H9 (cell line): ENCODE measurements around the gene IRF2BP1. TPM values are rescaled to one million over a fixed set of nuclear protein-coding genes. Genes with fewer than 3 reads are reported as not detected.

Source experiments
- DNase-seq: peaks from one replicate; pipeline ENCODE4 v3.0.0-alpha.2; 2017
- H2AFZ ChIP-seq: one replicate; pipeline ENCODE4 v1.6.1; 2013; ENCODE audit warnings: mild to moderate bottlenecking, low read length, control low read depth, moderate library complexity
- H2AK5ac ChIP-seq: 2 replicates; pipeline ENCODE4 v1.6.1; 2013; ENCODE audit warnings: low read length, control low read depth, mixed read lengths; ENCODE audit not compliant: insufficient read length
- H2BK120ac ChIP-seq: one replicate; pipeline ENCODE4 v1.6.1; 2013; ENCODE audit warnings: low read depth, mild to moderate bottlenecking, low read length, control low read depth, inconsistent platforms; ENCODE audit not compliant: poor library complexity, severe bottlenecking
- H2BK12ac ChIP-seq: 2 replicates; pipeline ENCODE4 v1.6.1; 2013; ENCODE audit warnings: low read length, control low read depth, mixed read lengths, low read depth; ENCODE audit not compliant: insufficient read length
- H2BK15ac ChIP-seq: 2 replicates; pipeline ENCODE4 v1.6.1; 2013; ENCODE audit warnings: low read depth, low read length, control low read depth
- H2BK20ac ChIP-seq: one replicate; pipeline ENCODE4 v1.6.1; 2013; ENCODE audit warnings: low read depth, mild to moderate bottlenecking, low read length, control low read depth, inconsistent platforms; ENCODE audit not compliant: poor library complexity, severe bottlenecking
- H2BK5ac ChIP-seq: 2 replicates; pipeline ENCODE4 v1.6.1; 2013; ENCODE audit warnings: low read length, control low read depth, mixed read lengths; ENCODE audit not compliant: insufficient read length
- H3K14ac ChIP-seq: 2 replicates; pipeline ENCODE4 v1.6.1; 2013; ENCODE audit warnings: low read length, control low read depth; ENCODE audit not compliant: insufficient read depth
- H3K18ac ChIP-seq: 2 replicates; pipeline ENCODE4 v1.6.1; 2013; ENCODE audit warnings: low read depth, mild to moderate bottlenecking, mixed read lengths, low read length, control low read depth; ENCODE audit not compliant: insufficient read length
- H3K23ac ChIP-seq: 2 replicates; pipeline ENCODE4 v1.6.1; 2013; ENCODE audit warnings: low read length, control low read depth, mixed read lengths, low read depth; ENCODE audit not compliant: insufficient read length
- H3K23me2 ChIP-seq: 2 replicates; pipeline ENCODE4 v1.6.1; 2013; ENCODE audit warnings: low read depth, mild to moderate bottlenecking, mixed read lengths, low read length, control low read depth; ENCODE audit not compliant: insufficient read length, poor library complexity, severe bottlenecking
- H3K27ac ChIP-seq: 2 replicates; pipeline ENCODE4 v1.5.1; 2013; ENCODE audit warnings: low read length, control low read depth, mixed read lengths, low read depth; ENCODE audit not compliant: insufficient read length
- H3K27me3 ChIP-seq: 2 replicates; pipeline ENCODE4 v1.6.1; 2013; ENCODE audit warnings: low read length, control low read depth, inconsistent platforms; ENCODE audit not compliant: insufficient read depth
- H3K4ac ChIP-seq: 2 replicates; pipeline ENCODE4 v1.6.1; 2013; ENCODE audit warnings: low read depth, mild to moderate bottlenecking, control low read depth, inconsistent platforms, low read length, moderate library complexity
- H3K4me1 ChIP-seq: 2 replicates; pipeline ENCODE4 v1.6.1; 2013; ENCODE audit warnings: low read length, control low read depth, inconsistent platforms; ENCODE audit not compliant: insufficient read depth
- H3K4me2 ChIP-seq: 2 replicates; pipeline ENCODE4 v1.6.1; 2013; ENCODE audit warnings: low read length, control low read depth, mixed read lengths; ENCODE audit not compliant: insufficient read length, insufficient read depth
- H3K56ac ChIP-seq: 2 replicates; pipeline ENCODE4 v1.6.1; 2013; ENCODE audit warnings: low read depth, mild to moderate bottlenecking, mixed read lengths, low read length, control low read depth; ENCODE audit not compliant: insufficient read length
- H3K79me1 ChIP-seq: 2 replicates; pipeline ENCODE4 v1.6.1; 2013; ENCODE audit warnings: low read depth, mild to moderate bottlenecking, moderate library complexity, low read length, control low read depth, inconsistent platforms; ENCODE audit not compliant: insufficient read depth, poor library complexity, severe bottlenecking
- H3K79me2 ChIP-seq: 2 replicates; pipeline ENCODE4 v1.6.1; 2013; ENCODE audit warnings: low read length, control low read depth, inconsistent platforms; ENCODE audit not compliant: insufficient read depth
- H3K9ac ChIP-seq: 2 replicates; pipeline ENCODE4 v1.6.1; 2013; ENCODE audit warnings: low read length, control low read depth, mixed read lengths; ENCODE audit not compliant: insufficient read length; ENCODE audit errors: extremely low read depth
- H3K9me3 ChIP-seq: one replicate; pipeline ENCODE4 v1.6.1; 2013; ENCODE audit warnings: low read depth, low read length, inconsistent platforms; ENCODE audit not compliant: control insufficient read depth
- H3T11ph ChIP-seq: one replicate; pipeline ENCODE4 v1.6.1; 2013; ENCODE audit warnings: mild to moderate bottlenecking, low read length, control low read depth, inconsistent platforms
- H4K20me1 ChIP-seq: one replicate; pipeline ENCODE4 v1.6.1; 2013; ENCODE audit not compliant: control insufficient read depth, insufficient read length, insufficient read depth
- H4K5ac ChIP-seq: 2 replicates; pipeline ENCODE4 v1.6.1; 2013; ENCODE audit warnings: low read depth, mild to moderate bottlenecking, mixed read lengths, low read length, control low read depth; ENCODE audit not compliant: insufficient read length
- H4K8ac ChIP-seq: replicated peaks from 2 replicates; pipeline ENCODE4 v1.6.1; 2013; ENCODE audit warnings: low read length, control low read depth, mixed read lengths, low read depth; ENCODE audit not compliant: insufficient read length
- H4K91ac ChIP-seq: 2 replicates; pipeline ENCODE4 v1.6.1; 2013; ENCODE audit warnings: low read depth, mild to moderate bottlenecking, moderate library complexity, mixed read lengths, low read length, control low read depth; ENCODE audit not compliant: insufficient read length
- H3K27ac Mint-ChIP-seq, 3 experiments: 2 replicates in 2 of 3; 3 replicates in 1 of 3; pipeline ENCODE4 v1.8.0; 2020 to 2021; ENCODE audit warnings: mixed read lengths in 3 of 3, mild to moderate bottlenecking in 1 of 3, moderate library complexity in 1 of 3
- H3K27me3 Mint-ChIP-seq: 2 replicates; pipeline ENCODE4 v1.8.0; 2021; ENCODE audit warnings: low read depth, mild to moderate bottlenecking, moderate library complexity, mixed read lengths
- H3K36me3 Mint-ChIP-seq, 3 experiments: 2 replicates in 2 of 3; 3 replicates in 1 of 3; pipeline ENCODE4 v1.8.0; 2020 to 2021; ENCODE audit warnings: low read depth in 3 of 3, mixed read lengths in 3 of 3; ENCODE audit not compliant: insufficient read depth in 1 of 3
- H3K4me1 Mint-ChIP-seq, 2 experiments: 2 replicates each; pipeline ENCODE4 v1.8.0; 2020; ENCODE audit warnings: mixed read lengths in 2 of 2
- H3K4me3 Mint-ChIP-seq, 2 experiments: 2 replicates in 1 of 2; 3 replicates in 1 of 2; pipeline ENCODE4 v1.8.0; 2020 to 2021; ENCODE audit warnings: mild to moderate bottlenecking in 2 of 2, mixed read lengths in 2 of 2, moderate library complexity in 1 of 2
- H3K9me3 Mint-ChIP-seq, 2 experiments: 2 replicates in 1 of 2; 3 replicates in 1 of 2; pipeline ENCODE4 v1.8.0; 2020; ENCODE audit warnings: mild to moderate bottlenecking in 2 of 2, mixed read lengths in 2 of 2, moderate library complexity in 1 of 2
- WGBS: extraction: QIAGEN DNeasy Blood & Tissue Kit; methylation state at CpG from one replicate; pipeline ENCODE4 v1.1.7; 2013; ENCODE audit warnings: missing lambda C conversion rate, low lambda C conversion rate, mixed read lengths; ENCODE audit not compliant: insufficient read length; ENCODE audit errors: extremely low coverage; 5-methylcytosine and 5-hydroxymethylcytosine counted together
- total RNA-seq: library from RNA; stranded (reverse); gene quantifications from 2 replicates; pipeline ENCODE4 v1.2.1, GENCODE V29; 2021
- TF ChIP-seq, protein P1 (sequence below): fragments of 200-600 bp; sonication (generic); conservative IDR thresholded peaks from 3 replicates; pipeline ENCODE4 v1.8.0; 2021; ENCODE audit warnings: antibody characterized with exemption, mild to moderate bottlenecking

IRF2BP1 gene
- total RNA-seq, 1 experiment from 2014 or later: 28.2 TPM

DNA sequence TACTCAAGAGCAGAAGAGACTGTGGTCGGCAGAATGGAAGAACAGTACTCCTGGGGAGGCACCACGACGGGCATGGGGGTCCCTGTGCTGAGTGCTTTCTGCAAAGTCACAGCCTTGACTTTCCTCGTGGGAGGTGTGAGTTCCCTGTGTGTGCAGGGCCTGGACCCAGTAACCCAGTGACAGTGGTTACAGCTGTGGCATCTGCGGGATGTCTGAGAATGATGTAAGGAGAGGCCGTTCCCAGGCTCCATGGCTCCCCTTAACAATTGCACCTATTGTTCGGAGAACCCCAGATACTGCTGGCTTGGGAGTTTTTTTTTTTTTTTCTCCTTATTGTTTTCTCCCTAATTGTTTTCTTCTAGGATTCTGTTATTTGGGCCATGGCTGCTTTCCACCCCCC is 33.7 kb upstream of the IRF2BP1 start:
- H4K20me1 ChIP-seq: no peaks in the 10 kb centered on the region
- no peak overlapping the region for H2BK20ac ChIP-seq
- H3K4me1 Mint-ChIP-seq: peaks cover 5 to 11% of the 10 kb centered on the region in 2 experiments; a peak in 3 of 4 replicates
- H3K9ac ChIP-seq: no peak overlapping the region
- H3K23ac ChIP-seq: no peak overlapping the region
- no peak overlapping the region for H3K18ac ChIP-seq
- no peaks in the 10 kb centered on the region for H3K23me2 ChIP-seq
- no peak overlapping the region for H2AK5ac ChIP-seq
- TF ChIP-seq, protein P1, sequence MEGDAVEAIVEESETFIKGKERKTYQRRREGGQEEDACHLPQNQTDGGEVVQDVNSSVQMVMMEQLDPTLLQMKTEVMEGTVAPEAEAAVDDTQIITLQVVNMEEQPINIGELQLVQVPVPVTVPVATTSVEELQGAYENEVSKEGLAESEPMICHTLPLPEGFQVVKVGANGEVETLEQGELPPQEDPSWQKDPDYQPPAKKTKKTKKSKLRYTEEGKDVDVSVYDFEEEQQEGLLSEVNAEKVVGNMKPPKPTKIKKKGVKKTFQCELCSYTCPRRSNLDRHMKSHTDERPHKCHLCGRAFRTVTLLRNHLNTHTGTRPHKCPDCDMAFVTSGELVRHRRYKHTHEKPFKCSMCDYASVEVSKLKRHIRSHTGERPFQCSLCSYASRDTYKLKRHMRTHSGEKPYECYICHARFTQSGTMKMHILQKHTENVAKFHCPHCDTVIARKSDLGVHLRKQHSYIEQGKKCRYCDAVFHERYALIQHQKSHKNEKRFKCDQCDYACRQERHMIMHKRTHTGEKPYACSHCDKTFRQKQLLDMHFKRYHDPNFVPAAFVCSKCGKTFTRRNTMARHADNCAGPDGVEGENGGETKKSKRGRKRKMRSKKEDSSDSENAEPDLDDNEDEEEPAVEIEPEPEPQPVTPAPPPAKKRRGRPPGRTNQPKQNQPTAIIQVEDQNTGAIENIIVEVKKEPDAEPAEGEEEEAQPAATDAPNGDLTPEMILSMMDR: no peak
- H3K4me1 ChIP-seq: no peaks in the 10 kb centered on the region
- H2BK120ac ChIP-seq: no peak overlapping the region
- H3K9me3 Mint-ChIP-seq: no peaks in the 10 kb centered on the region
- no peak overlapping the region; a peak in 1 of 7 replicates for H3K27ac Mint-ChIP-seq
- DNase-seq: no peak
- no peak overlapping the region for H4K8ac ChIP-seq
- H2BK15ac ChIP-seq: no peak overlapping the region
- H3K27ac ChIP-seq: no peak overlapping the region
- peaks cover 16% of the 10 kb centered on the region; the same call in 1 of the 2 replicates for H3K27me3 Mint-ChIP-seq
- H3T11ph ChIP-seq: no peak overlapping the region
- no peak overlapping the region for H3K14ac ChIP-seq
- no peaks in the 10 kb centered on the region for H3K27me3 ChIP-seq
- no peaks in the 10 kb centered on the region for H3K9me3 ChIP-seq
- no peak overlapping the region for H4K91ac ChIP-seq
- H2AFZ ChIP-seq: no peak overlapping the region
- H3K56ac ChIP-seq: no peak overlapping the region
- H2BK5ac ChIP-seq: no peak overlapping the region
- H3K36me3 Mint-ChIP-seq: no peaks in the 10 kb centered on the region
- no peak overlapping the region for H3K4ac ChIP-seq
- no peaks in the 10 kb centered on the region for H3K79me2 ChIP-seq
- H3K4me3 Mint-ChIP-seq: no peak overlapping the region
- no peak overlapping the region for H3K4me2 ChIP-seq
- no peak overlapping the region for H2BK12ac ChIP-seq
- no CpG with 5 or more reads among the region's 7 CpGs for WGBS
- no peak overlapping the region for H4K5ac ChIP-seq
- H3K79me1 ChIP-seq: no peaks in the 10 kb centered on the region
